Measurements from ENCODE around the gene ZNF606. TPM values are rescaled to one million over a fixed set of nuclear protein-coding genes. Genes with fewer than 3 reads are reported as not detected.
A peak's percentile ranks its signal among the peaks of the same experiment; 100 is the strongest.

The ZNF606 gene
- total and polyA plus RNA-seq, 12 donors, result 4.5 to 19.1 (median 13.2) TPM

- Histone ChIP-seq H3K4me1 (peaks cover 9 to 42% (median 27%) of the 10 kb centered on the region in 9 donors), H3K27ac (peak overlapping the region; percentile 81 to 98 (median 94)), H3K9me3 (peaks cover 0 to 83% (median 11%) of the 10 kb centered on the region in 11 donors), H3K4me3 (peak overlapping the region; percentile 69 to 100 (median 92)), H3K27me3 (no peaks in the 10 kb centered on the region), H3K36me3 (peaks cover 0 to 66% (median 44%) of the 10 kb centered on the region in 9 donors)
- WGBS, 2 donors, result 11 to 21% methylated on average over 31 of the region's 31 CpGs
- peak; percentile 3 to 40 (median 17) for ATAC-seq
- DNase-seq, result peak in 1 of 2 donors; percentile 10
- intact Hi-C loops (cut with DNase I), result loop anchor here in 3 of 10 donors (2.0 to 5.0 kb wide), 4 partner anchors 56 to 149 kb away; partner anchors contain the start of genes ZNF135 (in 1 of the 3), ZNF256 (in 1 of the 3), ZNF329 (in 1 of the 3) and ZSCAN18 (in 1 of the 3)
- TF ChIP-seq CTCF (IDR thresholded peaks at IDR 0.05), result no peak
These were observed 681 bp upstream of the ZNF606 start for GRCh38 chr19:58003174-58003828.

DNA sequence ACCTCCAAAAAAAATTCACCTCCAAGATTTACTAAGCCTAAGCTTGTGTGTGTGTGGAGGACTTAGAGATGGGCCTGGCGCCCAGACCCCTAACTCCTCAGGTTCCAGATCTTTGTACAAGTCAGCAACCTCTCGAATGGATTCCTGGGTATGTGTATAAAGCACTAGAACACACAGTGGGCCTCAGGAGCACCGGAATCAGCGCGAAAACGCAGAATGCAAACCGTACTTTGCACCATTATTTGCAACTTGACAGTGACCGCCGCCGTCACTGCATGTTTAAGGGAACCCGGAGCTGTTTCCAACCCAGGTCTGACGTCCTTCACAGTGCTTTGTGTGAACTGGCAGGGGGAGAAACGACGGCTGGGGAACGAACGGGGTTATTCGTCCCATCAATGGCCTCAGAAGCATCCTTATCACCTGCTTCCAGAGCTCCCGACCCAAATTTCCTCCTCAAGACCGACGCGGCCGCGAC lies 688 bp downstream of the ZNF606 start:
- intact Hi-C loops (cut with DNase I), result loop anchor here in 3 of 10 donors (2.0 to 5.0 kb wide), 4 partner anchors 55 to 150 kb away; partner anchors contain the start of genes ZNF135 (in 1 of the 3), ZNF256 (in 1 of the 3), ZNF329 (in 1 of the 3) and ZSCAN18 (in 1 of the 3)
- no peak for TF ChIP-seq CTCF (IDR thresholded peaks at IDR 0.05)
- Histone ChIP-seq H3K27me3 (no peaks in the 10 kb centered on the region), H3K4me1 (peaks cover 9 to 42% (median 27%) of the 10 kb centered on the region in 9 donors), H3K9me3 (peaks cover 0 to 81% (median 5%) of the 10 kb centered on the region in 11 donors), H3K36me3 (peaks cover 0 to 75% (median 51%) of the 10 kb centered on the region in 9 donors), H3K27ac (peak overlapping the region; percentile 81 to 98 (median 94)), H3K4me3 (peak overlapping the region; percentile 69 to 100 (median 92))
- DNase-seq, result no peak
- WGBS, 2 donors, result 1% methylated on average over 23 of the region's 23 CpGs
- ATAC-seq, result peak in 7 of 8 donors; percentile 2 to 13 (median 7)

GRCh38 chr19:58000677-58001076 lies 1.9 kb downstream of the ZNF606 start:
- H3K4me3 ChIP-seq, result no peak overlapping the region
- 96 to 98% methylated on average over 4 of the region's 4 CpGs for WGBS, 2 donors
- peaks cover 0 to 75% (median 52%) of the 10 kb centered on the region in 9 donors for H3K36me3 ChIP-seq

More at GRCh38 chr19:58000677-58001076, 1.9 kb downstream of the ZNF606 start:
- ATAC-seq (no peak), DNase-seq (no peak)
- Histone ChIP-seq H3K4me1 (peaks cover 9 to 42% (median 27%) of the 10 kb centered on the region in 9 donors), H3K27me3 (no peaks in the 10 kb centered on the region), H3K27ac (no peak overlapping the region), H3K9me3 (peaks cover 0 to 80% (median 5%) of the 10 kb centered on the region in 11 donors)
- intact Hi-C loops (cut with DNase I), result loop anchor here in 2 of 10 donors (5.0 kb wide), 3 partner anchors 53 to 152 kb away; partner anchors contain the start of genes ZNF256 (in 1 of the 2), ZNF329 (in 1 of the 2) and ZSCAN18 (in 1 of the 2)
- TF ChIP-seq CTCF (IDR thresholded peaks at IDR 0.05), result no peak

All from heart right ventricle (tissue), 16 donors.